GM18505 (cell line): ENCODE measurements around the gene ARID4B.
"Not testable (repeated sequence)": the region's sequence is repeated elsewhere in the genome, so short reads cannot be mapped to it uniquely, and the experiment has no call there.

Experiments used
- ATAC-seq: cut with Tn5 transposase; IDR thresholded peaks from one replicate; pipeline ENCODE4 v1.9.1; 2021; ENCODE audit not compliant: unreplicated experiment
- POLR2A ChIP-seq: IDR thresholded peaks from 4 replicates; pipeline ENCODE4 v1.6.1; 2011; ENCODE audit warnings: borderline replicate concordance; ENCODE audit not compliant: insufficient read depth, insufficient read length; ENCODE audit errors: extremely low read depth

ARID4B gene

GRCh38 chr1:235265900-235266299 lies 62.1 kb downstream of the ARID4B start:
- no peak for ATAC-seq
- TF ChIP-seq POLR2A, result no peak

DNA sequence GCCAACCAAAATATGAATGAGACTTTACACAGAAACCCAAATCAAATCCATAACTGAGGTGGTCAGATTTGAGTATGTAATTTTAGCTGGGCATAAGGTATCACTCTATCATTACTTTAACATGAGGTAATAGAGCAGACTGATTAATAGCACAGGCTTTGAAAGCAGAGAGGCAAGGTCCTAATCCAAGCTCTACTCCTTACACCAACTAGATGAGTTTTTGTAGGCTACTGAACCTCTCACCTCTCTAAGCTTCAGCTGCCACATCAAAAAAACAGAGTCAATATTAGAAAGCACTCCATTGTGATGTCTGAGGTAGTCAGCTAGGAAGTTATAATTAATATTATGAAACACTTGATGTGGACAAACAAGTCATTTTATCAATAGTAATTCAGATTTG lies 63.7 kb downstream of the ARID4B start:
- ATAC-seq, result no peak
- TF ChIP-seq POLR2A, result no peak

DNA sequence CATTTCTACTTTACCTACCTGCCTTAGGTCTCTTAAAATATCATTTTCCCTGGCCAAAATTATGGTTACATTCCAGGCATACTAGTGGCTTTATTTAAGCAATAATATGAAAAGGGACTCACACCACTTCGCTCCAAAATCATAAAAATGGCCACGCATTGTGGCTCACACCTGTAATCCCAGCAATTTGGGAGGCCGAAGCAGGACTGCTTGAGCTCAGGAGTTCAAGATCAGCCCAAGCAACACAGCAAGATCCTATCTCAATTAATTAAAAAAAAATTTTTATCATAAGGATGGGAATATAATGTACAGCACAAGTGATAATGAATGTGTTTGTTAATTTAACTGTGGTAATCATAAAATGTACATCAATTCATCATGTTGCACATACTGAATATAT lies 65.4 kb downstream of the ARID4B start:
- no peak for ATAC-seq
- TF ChIP-seq POLR2A, result no peak

DNA sequence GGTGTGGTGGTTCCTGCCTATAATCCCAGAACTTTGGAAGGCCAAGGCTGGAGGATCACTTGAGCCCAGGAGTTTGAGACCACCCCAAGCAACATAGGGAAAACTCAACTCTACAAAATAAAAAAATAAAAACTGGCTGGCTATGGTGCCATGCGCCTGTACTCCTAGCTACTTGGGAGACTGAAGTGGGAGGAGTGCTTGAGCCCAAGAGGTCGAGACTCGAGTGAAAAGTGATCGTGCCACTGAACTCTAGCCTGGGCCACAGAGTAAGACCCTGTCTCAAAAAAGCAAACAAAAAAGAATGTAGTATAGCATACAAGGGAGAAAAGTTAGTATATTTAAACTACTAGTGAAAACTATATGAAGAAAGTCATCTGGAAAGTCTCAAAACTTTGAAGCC lies 66.7 kb downstream of the ARID4B start:
- TF ChIP-seq POLR2A, result no peak
- ATAC-seq, result no peak

GRCh38 chr1:235259133-235259778 lies 68.7 kb downstream of the ARID4B start:
- no peak for TF ChIP-seq POLR2A

DNA sequence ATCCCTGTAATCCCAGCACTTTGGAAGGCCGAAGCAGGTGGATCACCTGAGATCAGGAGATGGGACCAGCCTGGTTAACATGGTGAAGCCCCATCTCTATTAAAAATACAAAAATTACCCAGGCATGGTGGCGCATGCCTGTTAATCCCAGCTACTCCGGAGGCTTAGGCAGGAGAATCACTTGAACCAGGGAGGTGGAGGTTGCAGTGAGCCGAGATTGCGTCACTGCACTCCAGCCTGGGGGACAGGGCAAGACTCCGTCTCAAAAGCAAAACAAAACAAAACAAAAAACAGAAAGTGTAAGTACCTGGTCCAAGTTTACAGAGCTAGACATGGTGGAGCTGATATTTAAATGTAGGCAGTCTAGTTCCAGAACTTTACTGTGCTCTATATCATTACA lies 69.9 kb downstream of the ARID4B start:
- not testable (repeated sequence) for ATAC-seq

More at GRCh38 chr1:235259133-235259778, 68.7 kb downstream of the ARID4B start:
- ATAC-seq, result no peak

DNA sequence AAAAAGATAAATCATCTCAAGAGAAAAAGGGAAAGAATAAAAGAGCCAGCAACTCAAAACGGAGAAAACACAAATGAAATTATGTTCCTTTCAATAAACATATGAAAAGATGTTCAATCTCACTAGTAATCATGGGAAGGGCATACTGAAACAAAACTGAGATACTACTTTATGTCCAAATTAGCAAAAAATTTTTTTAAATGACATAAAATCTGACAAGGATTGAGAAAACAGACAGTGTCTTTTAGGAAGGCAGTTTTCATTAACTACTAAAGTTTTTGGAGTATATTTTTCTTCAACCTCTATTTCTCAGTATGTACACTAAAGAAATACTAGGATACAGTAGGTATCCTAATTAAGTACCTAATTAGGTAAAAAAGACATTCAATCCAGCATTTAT lies 73.3 kb downstream of the ARID4B start:
- no peak for TF ChIP-seq POLR2A
- ATAC-seq, result no peak

DNA sequence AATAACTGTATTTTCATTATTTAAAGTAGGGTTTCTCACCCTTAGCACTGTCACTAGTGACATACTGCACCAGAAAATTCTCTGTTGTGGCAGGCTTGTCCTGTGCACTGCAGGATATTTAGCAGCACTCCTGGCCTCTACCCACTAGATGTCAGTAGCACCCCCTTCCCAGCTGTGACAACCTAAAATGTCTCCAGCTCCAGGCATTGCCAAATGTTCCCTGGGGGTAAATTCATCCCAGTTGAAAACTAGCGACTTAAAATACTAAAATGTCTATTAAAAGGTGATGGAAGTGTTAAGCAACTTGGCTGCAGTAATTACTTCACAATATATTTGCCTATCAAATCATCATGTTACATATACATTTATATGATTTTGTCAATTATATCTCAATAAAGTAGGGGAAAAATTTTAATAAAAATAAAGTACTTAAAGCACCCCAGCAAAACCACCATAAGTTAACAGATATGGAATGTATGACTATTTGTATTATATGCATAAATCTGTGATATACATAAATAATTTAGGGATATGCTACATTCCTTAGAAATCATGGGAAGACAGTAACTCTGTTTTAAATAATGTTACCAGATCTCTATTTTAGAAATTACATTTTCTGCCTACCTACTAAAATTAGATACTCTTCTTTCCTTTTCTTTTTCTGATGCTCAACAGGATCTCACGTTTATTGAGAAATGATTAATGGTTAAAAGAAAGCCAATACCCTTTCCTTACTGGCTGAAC lies 74.6 kb downstream of the ARID4B start:
- no peak for ATAC-seq
- no peak for TF ChIP-seq POLR2A

GRCh38 chr1:235250430-235250829 lies 77.5 kb downstream of the ARID4B start:
- no peak for ATAC-seq
- TF ChIP-seq POLR2A, result no peak

- no peak for TF ChIP-seq POLR2A
- no peak for ATAC-seq
Measured at GRCh38 chr1:235246022-235246948, 81.7 kb downstream of the ARID4B start.

- TF ChIP-seq POLR2A, result no peak
- ATAC-seq, result no peak
Measured at GRCh38 chr1:235244974-235245592, 82.9 kb downstream of the ARID4B start.

DNA sequence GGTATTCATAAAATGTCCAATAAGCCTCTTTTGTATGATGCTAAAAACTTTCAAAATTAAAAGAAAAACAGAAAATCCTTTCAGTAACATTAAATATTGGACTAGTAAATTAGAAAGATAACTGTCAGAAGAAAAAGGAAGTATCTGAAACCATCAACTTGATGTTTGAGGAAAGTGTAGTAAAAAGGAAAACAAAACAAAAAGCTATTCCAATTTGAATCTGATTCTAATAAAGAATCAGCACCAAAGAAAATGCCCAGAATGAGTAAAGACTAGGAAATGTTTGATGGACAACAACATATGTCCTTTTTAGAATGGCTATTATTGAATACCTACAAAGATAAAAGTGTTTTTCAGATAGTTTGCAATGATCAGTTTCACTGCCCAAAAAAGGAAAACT lies 87.0 kb downstream of the ARID4B start:
- no peak for ATAC-seq
- TF ChIP-seq POLR2A, result no peak

GRCh38 chr1:235239851-235240250 lies 88.1 kb downstream of the ARID4B start:
- no peak for ATAC-seq
- TF ChIP-seq POLR2A, result no peak
